Activated naive CD8-positive, alpha-beta T cell treated with anti-CD3 and anti-CD28 coated beads, Interleukin-2, amount 10 ng/mL, durations not matched to agents 7 days and 5 days (primary cell): ENCODE data around the gene NDUFA6. TPM values are rescaled to one million over a fixed set of nuclear protein-coding genes. Genes with fewer than 3 reads are reported as not detected.

Experiments used
- ATAC-seq: fragments of 150-1000 bp; cut with Tn5 transposase; one replicate; pipeline ENCODE4 v1.10.0; 2021; ENCODE audit warnings: low read depth, moderate library complexity
- POLR2A ChIA-PET: fragments of 350-600 bp; sonication (Branson Sonifier 250); formaldehyde crosslinking; loops from one replicate; lab custom pipeline; 2021; ENCODE audit warnings: antibody characterized with exemption; lab: Charles Lee
- DNase-seq: peaks from one replicate; pipeline ENCODE4 v3.0.0; 2021
- H3K27ac Mint-ChIP-seq: one replicate; pipeline ENCODE4 v1.8.0; 2022; ENCODE audit warnings: mild to moderate bottlenecking, mixed read lengths
- H3K27me3 Mint-ChIP-seq: one replicate; pipeline ENCODE4 v1.8.0; 2022; ENCODE audit warnings: mild to moderate bottlenecking, moderate library complexity, mixed read lengths
- H3K36me3 Mint-ChIP-seq: one replicate; pipeline ENCODE4 v1.8.0; 2021; ENCODE audit warnings: mild to moderate bottlenecking, mixed read lengths
- H3K4me1 Mint-ChIP-seq: one replicate; pipeline ENCODE4 v1.8.0; 2021; ENCODE audit warnings: mixed read lengths
- H3K4me3 Mint-ChIP-seq: one replicate; pipeline ENCODE4 v1.8.0; 2022; ENCODE audit warnings: mild to moderate bottlenecking, moderate library complexity, mixed read lengths
- H3K9me3 Mint-ChIP-seq: one replicate; pipeline ENCODE4 v1.8.0; 2021; ENCODE audit warnings: mixed read lengths
- total RNA-seq, 2 experiments: library from RNA; stranded (reverse); gene quantifications; one replicate each; pipeline ENCODE4 v1.2.3, GENCODE V29; 2021

Gene NDUFA6
- total RNA-seq, 2 experiments from 2014 or later = 69.0 to 73.5 TPM

DNA sequence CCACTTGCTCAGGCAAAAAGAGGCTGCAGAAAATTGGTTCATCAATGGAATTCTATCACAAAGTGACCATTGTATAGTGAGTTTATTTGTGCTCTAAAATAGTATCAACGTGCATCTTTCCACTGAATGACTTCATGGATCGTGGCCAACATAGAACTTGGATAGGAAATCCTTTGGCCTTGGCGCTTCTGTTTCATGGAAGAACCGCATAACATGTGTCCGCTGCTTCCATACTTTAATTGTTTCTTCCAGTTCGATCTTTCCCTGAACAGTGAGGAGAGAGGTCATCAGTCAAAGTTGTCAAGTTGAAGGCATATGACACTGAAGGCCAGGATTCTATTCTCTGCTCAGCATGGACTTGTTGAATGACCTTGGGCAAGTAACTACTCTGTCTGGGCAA, 4.5 kb downstream of the NDUFA6 start:
- DNase-seq (no peak), ATAC-seq (no peak)
- no peaks in the 10 kb centered on the region for H3K27me3 Mint-ChIP-seq
- POLR2A ChIA-PET = no interaction called here
- H3K4me1 Mint-ChIP-seq = peaks cover 20% of the 10 kb centered on the region
- H3K27ac Mint-ChIP-seq = no peak overlapping the region
- H3K36me3 Mint-ChIP-seq = peaks cover 54% of the 10 kb centered on the region
- no peaks in the 10 kb centered on the region for H3K9me3 Mint-ChIP-seq
- no peak overlapping the region for H3K4me3 Mint-ChIP-seq

DNA sequence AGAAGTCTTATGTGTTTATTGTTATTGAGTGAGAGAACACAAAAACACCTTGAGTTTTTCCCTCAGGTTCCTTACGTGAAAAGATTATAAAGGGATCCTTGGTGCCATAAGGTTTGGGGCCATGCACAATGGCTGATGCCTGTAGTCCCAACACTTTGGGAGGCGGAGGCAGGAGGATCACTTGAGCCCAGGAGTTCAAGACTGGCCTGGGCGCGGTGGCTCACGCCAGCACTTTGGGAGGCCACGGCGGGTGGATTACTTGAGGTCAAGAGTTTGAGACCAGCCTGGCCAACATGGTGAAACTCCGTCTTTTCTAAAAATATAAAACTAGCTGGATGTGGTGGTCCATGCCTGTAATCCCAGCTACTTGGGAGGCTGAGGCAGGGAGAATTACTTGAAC, 5.7 kb downstream of the NDUFA6 start:
- peaks cover 20% of the 10 kb centered on the region for H3K4me1 Mint-ChIP-seq
- H3K36me3 Mint-ChIP-seq = peaks cover 54% of the 10 kb centered on the region
- H3K9me3 Mint-ChIP-seq = no peaks in the 10 kb centered on the region
- POLR2A ChIA-PET = interaction anchor here (0.7 kb wide), 1 partner anchor 36 kb away, joined by 3 read pairs; no protein-coding TSS in a partner anchor
- no peak overlapping the region for H3K4me3 Mint-ChIP-seq
- ATAC-seq (no peak), DNase-seq (no peak)
- no peaks in the 10 kb centered on the region for H3K27me3 Mint-ChIP-seq
- H3K27ac Mint-ChIP-seq = no peak overlapping the region

DNA sequence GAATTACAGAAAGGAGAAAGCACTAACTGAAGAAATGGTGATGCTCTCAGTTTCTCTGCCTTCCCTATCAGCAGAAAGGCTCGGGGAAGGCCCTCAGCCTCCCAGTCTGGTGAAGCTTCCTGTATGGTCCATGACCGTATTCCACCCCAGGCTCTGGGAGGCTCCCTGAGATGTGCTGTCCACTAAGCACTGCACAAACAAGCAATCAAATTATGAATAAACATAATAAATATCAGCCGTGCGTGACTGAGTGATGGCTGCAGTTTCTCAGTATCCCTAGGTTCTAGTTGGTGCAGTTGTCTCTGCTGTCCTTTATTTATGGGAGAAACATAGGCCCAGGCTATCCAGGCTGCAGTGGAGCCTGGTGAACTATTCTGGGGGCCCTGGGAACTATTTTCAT, 7.5 kb downstream of the NDUFA6 start:
- H3K36me3 Mint-ChIP-seq = peaks cover 42% of the 10 kb centered on the region
- no peak for ATAC-seq
- no peaks in the 10 kb centered on the region for H3K9me3 Mint-ChIP-seq
- H3K27ac Mint-ChIP-seq = no peak overlapping the region
- POLR2A ChIA-PET = interaction anchor here (0.5 kb wide), 1 partner anchor 531 kb away, joined by 3 read pairs; no protein-coding TSS in a partner anchor
- DNase-seq = no peak
- peaks cover 16% of the 10 kb centered on the region for H3K4me1 Mint-ChIP-seq
- H3K4me3 Mint-ChIP-seq = no peak overlapping the region
- H3K27me3 Mint-ChIP-seq = no peaks in the 10 kb centered on the region

DNA sequence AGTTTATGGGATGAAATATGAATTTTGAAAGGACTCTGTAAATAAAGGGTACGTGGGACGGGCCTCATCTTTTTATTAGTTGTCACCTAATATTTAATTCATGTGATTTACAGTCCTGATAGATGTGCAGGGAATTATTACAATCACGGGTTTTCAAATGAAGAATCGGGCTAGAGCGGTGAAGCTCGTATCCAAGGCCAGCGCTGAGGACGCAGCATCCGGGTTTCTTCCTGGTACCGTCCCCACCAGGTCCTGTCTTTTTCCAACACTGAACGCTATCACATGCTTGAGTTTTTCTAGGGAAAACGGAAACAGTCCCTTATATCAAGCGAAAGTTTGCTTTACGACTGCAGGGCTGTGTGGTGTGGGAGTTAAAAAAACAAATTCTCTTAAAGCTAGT, 10.3 kb downstream of the NDUFA6 start:
- Mint-ChIP-seq H3K36me3 (peaks cover 32% of the 10 kb centered on the region), H3K9me3 (no peaks in the 10 kb centered on the region), H3K4me3 (peak overlapping the region; percentile 97), H3K27ac (peak overlapping the region; percentile 97), H3K4me1 (peaks cover 16% of the 10 kb centered on the region), H3K27me3 (no peaks in the 10 kb centered on the region)
- ATAC-seq = no peak
- DNase-seq = peak; percentile 29
- POLR2A ChIA-PET = interaction anchor here (0.7 to 5.2 kb wide), 8 partner anchors 10 to 535 kb away, joined by 3 to 96 read pairs (median 3); partner anchors contain the start of genes CENPM, NAGA, NDUFA6 and POLDIP3

DNA sequence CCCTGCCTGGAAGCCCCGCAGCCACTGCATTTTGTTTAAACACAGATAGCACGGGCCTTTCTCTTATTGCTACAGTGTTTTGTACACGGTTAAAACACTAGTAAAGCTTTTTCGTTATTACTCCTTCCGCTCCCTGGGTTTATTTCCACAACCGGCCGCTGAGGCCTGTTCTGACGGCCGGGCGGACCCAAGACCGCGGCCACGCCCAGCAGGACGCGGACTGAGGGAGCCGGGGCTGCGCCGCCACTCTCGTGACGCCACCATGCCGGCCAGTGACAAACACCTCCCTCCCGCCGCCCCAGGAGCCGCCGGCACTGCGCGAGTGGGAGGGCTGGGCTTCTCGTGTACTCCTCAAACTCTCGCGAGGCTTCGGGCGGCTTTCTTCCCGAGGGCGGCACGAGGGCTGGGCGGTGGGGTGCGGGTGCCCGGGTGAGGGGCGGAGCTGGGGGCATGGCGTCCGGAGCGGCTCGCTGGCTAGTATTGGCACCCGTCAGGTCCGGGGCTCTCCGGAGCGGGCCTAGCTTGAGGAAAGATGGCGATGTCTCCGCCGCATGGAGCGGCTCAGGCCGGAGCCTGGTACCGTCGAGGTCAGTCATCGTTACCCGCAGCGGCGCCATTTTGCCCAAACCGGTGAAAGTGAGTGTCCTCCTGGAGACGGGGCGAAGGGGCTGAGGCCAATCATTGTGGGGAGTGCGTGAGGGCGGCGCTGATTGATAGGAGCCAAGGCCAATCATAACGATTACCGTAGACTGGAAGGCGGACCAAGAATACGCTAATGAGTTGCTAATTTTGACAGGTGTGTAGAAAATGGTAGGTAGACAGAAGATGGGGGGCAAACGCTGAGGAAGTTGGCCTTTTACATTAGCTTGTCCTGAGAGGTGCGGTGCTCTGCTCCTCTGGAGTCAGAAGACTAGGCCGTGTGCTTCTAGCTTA, 11.0 kb downstream of the NDUFA6 start, which contains the start of gene SMDT1:
TSS of gene SMDT1 (plus strand) at position 382 of the 933 bp plus-strand sequence. CDS start at position 451, 69 bp downstream.
- ATAC-seq (peak; percentile 93), DNase-seq (peak; percentile 97)
- Mint-ChIP-seq H3K36me3 (peaks cover 32% of the 10 kb centered on the region), H3K4me1 (peaks cover 19% of the 10 kb centered on the region), H3K4me3 (peak within 1 kb of the TSS; percentile 97), H3K9me3 (no peaks in the 10 kb centered on the region), H3K27me3 (no peaks in the 10 kb centered on the region), H3K27ac (peak within 1 kb of the TSS; percentile 97)
- POLR2A ChIA-PET = interaction anchor here (0.9 to 5.2 kb wide), 10 partner anchors 9 to 535 kb away, joined by 3 to 96 read pairs (median 4); partner anchors contain the start of genes CENPM, NAGA, NDUFA6 and POLDIP3

DNA sequence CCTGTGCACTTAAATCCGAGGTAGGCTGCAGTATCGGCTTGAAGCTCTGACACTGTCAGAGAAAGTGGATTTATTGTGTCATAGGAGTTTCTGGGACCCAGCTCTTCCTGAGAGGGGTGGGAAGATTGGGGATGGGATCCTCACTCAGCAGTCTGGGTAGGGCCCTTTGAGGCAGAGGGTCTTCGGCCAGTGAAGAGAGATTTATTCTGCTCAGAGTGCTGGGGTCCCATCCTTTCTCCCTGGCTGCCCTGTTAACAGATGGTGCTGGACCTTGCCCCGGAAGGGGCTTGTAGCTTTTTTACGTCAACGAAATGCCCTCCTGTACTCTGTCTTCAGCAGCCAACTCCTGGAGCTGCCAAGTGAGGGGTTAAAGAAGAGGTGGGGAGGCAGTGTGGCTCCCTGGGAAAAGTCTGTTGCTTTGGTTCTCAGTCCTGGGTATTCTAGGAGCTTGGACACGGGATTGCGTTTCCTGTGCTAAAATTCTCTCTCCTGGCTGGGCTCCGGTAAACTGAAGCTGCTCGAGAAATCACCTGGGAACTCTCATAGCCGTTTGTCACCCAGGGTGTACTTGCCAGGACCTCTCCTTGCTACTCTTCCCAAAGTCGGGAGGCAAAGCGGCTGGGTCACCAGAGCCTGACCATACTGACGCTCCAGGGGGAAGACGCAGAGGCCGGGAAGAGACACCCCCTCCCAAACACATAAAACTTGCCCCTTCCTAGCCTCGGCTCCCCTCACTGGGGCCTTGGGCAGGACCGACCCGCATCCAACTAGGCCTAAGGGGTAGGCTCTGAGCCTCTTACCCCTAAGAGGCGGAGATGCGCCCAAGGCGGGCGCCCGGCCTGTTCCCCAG, 11.9 kb downstream of the NDUFA6 start:
- Mint-ChIP-seq H3K9me3 (no peaks in the 10 kb centered on the region), H3K36me3 (peaks cover 25% of the 10 kb centered on the region), H3K27ac (peak overlapping the region; percentile 97), H3K27me3 (no peaks in the 10 kb centered on the region), H3K4me3 (peak overlapping the region; percentile 97), H3K4me1 (peaks cover 18% of the 10 kb centered on the region)
- POLR2A ChIA-PET = interaction anchor here (0.9 to 5.2 kb wide), 8 partner anchors 9 to 366 kb away, joined by 3 to 96 read pairs (median 5); partner anchors contain the start of genes NAGA, NDUFA6, SMIM45 and WBP2NL
- DNase-seq (no peak), ATAC-seq (no peak)

DNA sequence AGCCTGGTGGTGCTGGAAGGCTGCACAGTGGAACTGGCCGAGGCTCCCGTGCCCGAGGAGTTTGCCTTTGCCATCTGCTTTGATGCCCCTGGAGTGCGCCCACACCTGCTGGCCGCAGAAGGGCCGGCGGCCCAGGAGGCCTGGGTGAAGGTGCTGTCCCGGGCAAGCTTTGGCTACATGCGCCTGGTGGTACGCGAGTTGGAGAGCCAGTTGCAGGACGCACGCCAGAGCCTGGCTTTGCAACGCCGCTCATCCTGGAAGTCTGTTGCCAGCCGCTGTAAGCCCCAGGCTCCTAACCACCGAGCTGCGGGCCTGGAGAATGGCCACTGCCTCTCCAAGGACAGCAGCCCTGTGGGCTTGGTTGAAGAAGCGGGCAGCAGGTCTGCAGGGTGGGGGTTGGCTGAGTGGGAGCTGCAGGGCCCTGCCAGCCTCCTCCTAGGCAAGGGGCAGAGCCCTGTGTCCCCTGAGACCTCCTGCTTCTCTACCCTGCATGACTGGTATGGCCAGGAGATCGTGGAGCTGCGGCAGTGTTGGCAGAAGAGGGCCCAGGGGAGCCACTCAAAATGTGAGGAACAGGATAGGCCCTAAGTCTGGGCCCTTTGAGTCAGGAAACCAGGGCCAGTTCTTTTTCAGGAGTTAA, 13.0 kb downstream of the NDUFA6 start:
- H3K36me3 Mint-ChIP-seq = peaks cover 20% of the 10 kb centered on the region
- H3K27ac Mint-ChIP-seq = no peak overlapping the region
- ATAC-seq (no peak), DNase-seq (peak; percentile 25)
- H3K27me3 Mint-ChIP-seq = no peaks in the 10 kb centered on the region
- H3K4me1 Mint-ChIP-seq = peaks cover 21% of the 10 kb centered on the region
- H3K4me3 Mint-ChIP-seq = no peak overlapping the region
- H3K9me3 Mint-ChIP-seq = no peaks in the 10 kb centered on the region
- POLR2A ChIA-PET = interaction anchor here (1.2 to 5.2 kb wide), 2 partner anchors 12 to 128 kb away, joined by 4 to 96 read pairs; partner anchors contain the start of gene NDUFA6

DNA sequence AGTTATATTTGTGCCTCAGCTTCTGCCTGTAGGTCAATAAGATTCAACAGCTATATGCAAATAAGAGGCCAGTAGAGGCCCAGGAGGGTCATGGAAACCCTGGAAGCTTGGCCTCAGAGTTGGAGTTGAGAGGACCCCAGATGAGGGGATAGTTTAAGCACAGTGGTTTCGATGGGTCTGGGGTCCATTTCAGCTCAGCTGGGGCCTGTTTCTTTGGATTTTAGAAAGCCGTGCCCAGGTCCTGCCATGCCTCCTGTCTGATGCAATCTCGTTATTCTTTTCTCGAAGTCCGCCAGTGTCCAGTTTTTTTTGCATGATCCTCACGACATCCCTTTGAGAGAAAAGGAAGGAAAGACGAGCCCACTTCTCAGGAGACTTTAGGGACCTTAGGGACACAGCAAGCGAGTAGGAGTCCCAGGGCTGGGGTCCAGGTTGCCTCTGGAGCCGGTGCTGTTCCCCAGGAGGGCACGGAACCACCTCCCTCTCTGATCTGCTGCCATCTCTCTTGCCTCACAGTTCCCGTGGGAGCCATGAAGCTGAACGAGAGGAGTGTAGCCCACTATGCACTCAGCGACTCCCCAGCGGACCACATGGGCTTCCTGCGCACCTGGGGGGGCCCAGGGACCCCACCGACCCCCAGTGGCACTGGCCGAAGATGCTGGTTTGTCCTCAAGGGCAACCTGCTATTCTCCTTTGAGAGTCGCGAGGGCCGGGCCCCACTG, 13.6 kb downstream of the NDUFA6 start:
- DNase-seq (peak; percentile 29), ATAC-seq (no peak)
- no peaks in the 10 kb centered on the region for H3K27me3 Mint-ChIP-seq
- no peaks in the 10 kb centered on the region for H3K9me3 Mint-ChIP-seq
- H3K4me3 Mint-ChIP-seq = no peak overlapping the region
- peaks cover 14% of the 10 kb centered on the region for H3K36me3 Mint-ChIP-seq
- POLR2A ChIA-PET = interaction anchor here (1.0 to 5.2 kb wide), 3 partner anchors 13 to 538 kb away, joined by 3 to 96 read pairs (median 12); partner anchors contain the start of genes NDUFA6 and POLDIP3
- H3K4me1 Mint-ChIP-seq = peaks cover 19% of the 10 kb centered on the region
- peak overlapping the region; percentile 45 for H3K27ac Mint-ChIP-seq

DNA sequence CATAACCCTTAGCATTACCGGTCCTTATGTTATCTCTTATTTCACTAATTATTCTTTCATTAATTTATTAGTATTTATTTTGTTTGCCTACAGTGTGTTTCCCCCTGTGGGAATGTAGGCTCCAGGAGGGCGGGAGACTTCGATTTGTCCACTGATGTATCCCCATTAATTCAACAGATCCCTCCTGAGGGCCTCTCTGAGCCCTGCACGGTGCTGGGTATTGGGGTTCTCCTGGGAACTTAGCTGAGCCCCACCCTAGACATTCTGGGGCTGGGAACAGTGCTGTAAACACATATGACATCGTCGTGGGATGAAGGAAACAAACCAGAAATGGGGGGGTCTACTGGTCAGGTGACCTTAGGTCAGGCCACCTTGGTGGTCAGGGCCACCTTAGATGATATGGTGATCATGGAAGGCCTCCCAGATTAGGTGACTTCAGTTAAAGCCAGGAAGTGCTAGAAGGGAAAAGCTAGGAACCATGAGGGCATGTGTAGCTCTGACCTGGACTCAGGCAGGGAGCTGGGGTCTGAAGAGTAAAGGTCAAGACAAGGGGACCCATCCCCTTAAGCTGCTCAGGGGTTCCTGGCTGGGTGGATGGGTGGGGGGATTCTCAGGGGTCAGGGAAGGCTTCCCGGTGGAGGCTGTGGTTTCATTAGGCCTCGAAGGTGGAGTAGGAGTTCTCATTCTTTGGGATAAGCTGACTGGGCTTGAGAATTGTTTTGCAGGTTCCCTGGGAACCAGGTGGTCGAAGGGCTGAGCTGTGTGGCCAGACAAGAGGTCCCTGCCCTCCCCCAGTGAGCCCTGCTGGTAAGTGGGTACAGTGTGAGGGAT, 15.5 kb downstream of the NDUFA6 start:
- peak overlapping the region; percentile 71 for H3K27ac Mint-ChIP-seq
- ATAC-seq = no peak

DNA sequence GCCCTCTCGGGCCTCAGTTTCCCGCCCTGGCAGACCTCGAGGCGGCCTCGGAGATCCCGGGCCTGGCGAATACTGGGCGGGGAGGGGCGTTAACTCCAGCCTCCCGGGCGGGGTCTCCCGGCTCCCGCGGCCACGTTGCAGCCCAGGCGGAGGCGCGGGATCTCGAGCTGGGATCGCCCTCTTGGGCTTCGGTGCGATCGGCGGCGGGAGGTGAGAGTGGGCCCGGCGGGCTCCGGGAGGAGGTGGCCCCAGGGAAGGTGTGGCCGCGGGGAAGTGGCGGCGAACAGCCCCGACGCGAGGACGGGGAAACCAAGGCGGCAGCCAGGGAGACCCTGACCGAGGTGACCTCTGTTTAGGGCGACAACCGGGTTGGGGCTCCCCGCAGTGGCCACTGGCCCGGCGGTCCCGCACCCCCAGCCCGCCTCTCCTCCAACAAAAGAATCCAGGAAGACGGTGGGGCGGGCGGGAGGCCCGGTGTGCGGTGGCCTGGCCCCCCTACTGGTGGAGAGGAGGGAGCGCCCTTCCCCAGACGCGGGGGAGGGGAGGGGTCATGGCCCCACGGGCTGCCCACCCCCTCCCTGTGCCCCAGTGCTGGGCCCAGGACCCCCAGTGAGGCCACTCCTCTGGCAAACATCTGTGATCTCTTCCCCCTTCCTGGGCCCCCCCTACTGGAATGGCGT, 16.3 kb downstream of the NDUFA6 start, which contains the start of gene PHETA2:
TSS of gene PHETA2 (plus strand) at position 117 of the 680 bp plus-strand sequence. CDS start 3,046 bp downstream, outside the sequence.
- Mint-ChIP-seq H3K4me3 (peak within 1 kb of the TSS; percentile 64), H3K36me3 (peaks cover 8% of the 10 kb centered on the region), H3K9me3 (no peaks in the 10 kb centered on the region), H3K27ac (peak within 1 kb of the TSS; percentile 71), H3K27me3 (no peaks in the 10 kb centered on the region), H3K4me1 (peaks cover 20% of the 10 kb centered on the region)
- no peak for ATAC-seq
- peak; percentile 71 for DNase-seq
- POLR2A ChIA-PET = interaction anchor here (1.2 to 1.3 kb wide), 2 partner anchors 17 to 128 kb away, joined by 4 to 5 read pairs; partner anchors contain the start of genes CENPM and NDUFA6

More for the DNA sequence above, 15.5 kb downstream of the NDUFA6 start:
- H3K4me3 Mint-ChIP-seq = peak overlapping the region; percentile 64
- H3K4me1 Mint-ChIP-seq = peaks cover 20% of the 10 kb centered on the region
- no peaks in the 10 kb centered on the region for H3K9me3 Mint-ChIP-seq
- no peak for DNase-seq
- peaks cover 9% of the 10 kb centered on the region for H3K36me3 Mint-ChIP-seq
- no peaks in the 10 kb centered on the region for H3K27me3 Mint-ChIP-seq
- POLR2A ChIA-PET = interaction anchor here (1.0 to 2.3 kb wide), 2 partner anchors 15 to 128 kb away, joined by 5 to 12 read pairs; partner anchors contain the start of genes CENPM and NDUFA6
